Measurements from ENCODE around the gene NIPBL. TPM values are rescaled to one million over a fixed set of nuclear protein-coding genes. Genes with fewer than 3 reads are reported as not detected.

The NIPBL gene
- polyA plus RNA-seq, 1 experiment = 37.0 TPM

DNA sequence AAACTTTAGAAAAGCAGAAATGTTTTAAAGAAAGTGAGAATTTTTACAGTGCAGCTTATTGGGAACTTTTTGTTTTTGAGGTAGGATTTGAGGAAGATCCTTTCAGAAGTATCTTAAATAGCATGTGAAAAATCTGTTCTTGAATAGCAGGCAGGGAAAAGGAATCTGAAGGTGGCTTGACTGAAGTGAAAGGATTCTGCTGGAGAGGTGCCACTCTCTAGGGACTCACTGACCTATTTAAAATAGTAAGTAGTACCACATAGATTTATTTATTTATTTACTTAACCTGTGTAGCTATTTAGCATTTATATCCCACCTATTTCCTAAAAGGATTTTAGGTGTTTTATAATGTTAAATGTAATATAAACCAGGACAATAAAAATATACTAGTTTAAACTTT is 69.1 kb downstream of the NIPBL start:
- DNase-seq (ENCODE audit: low read depth, low spot score) = no peak
- H3K4me3 ChIP-seq (ENCODE audit: low read depth, low read length) = no peak overlapping the region
- no peak overlapping the region for H3K27ac ChIP-seq (ENCODE audit: low read depth, low read length)
- ChIA-PET POLR2A (no interaction called here), CTCF (interaction anchor here (0.7 to 3.9 kb wide), 12 partner anchors 9 to 202 kb away, joined by 3 to 32 read pairs (median 3); partner anchors contain the start of gene NIPBL)
- no peaks in the 10 kb centered on the region for H3K9me3 ChIP-seq (ENCODE audit: control insufficient read depth, insufficient read depth, low read length)
- H3K27me3 ChIP-seq (ENCODE audit: control insufficient read depth, insufficient read depth, low read length) = no peaks in the 10 kb centered on the region
- TF ChIP-seq, protein P1, sequence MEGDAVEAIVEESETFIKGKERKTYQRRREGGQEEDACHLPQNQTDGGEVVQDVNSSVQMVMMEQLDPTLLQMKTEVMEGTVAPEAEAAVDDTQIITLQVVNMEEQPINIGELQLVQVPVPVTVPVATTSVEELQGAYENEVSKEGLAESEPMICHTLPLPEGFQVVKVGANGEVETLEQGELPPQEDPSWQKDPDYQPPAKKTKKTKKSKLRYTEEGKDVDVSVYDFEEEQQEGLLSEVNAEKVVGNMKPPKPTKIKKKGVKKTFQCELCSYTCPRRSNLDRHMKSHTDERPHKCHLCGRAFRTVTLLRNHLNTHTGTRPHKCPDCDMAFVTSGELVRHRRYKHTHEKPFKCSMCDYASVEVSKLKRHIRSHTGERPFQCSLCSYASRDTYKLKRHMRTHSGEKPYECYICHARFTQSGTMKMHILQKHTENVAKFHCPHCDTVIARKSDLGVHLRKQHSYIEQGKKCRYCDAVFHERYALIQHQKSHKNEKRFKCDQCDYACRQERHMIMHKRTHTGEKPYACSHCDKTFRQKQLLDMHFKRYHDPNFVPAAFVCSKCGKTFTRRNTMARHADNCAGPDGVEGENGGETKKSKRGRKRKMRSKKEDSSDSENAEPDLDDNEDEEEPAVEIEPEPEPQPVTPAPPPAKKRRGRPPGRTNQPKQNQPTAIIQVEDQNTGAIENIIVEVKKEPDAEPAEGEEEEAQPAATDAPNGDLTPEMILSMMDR (IDR thresholded peaks at IDR 0.05; ENCODE audit: low read depth, low read length) = no peak

DNA sequence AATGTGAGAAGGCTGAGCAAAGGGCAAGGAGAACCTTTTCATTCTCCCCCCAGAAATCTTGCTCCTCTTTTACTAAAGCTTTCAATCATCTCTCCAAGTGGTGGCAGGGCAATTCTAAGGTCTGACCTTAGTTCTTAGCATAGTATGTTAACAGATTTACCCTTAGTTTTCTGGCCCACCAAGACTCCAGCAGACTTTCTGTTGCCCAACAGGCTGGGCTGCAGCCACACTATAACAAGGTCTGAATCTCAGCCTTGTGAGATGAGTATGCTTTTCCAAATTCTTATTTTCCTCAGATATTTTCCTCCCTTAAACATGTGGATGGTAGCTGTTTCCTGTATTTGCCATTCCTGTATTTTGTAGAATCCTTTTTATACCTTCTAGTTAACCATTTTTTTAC is 69.5 kb downstream of the NIPBL start:
- ChIA-PET CTCF (interaction anchor here (0.7 to 3.9 kb wide), 9 partner anchors 9 to 207 kb away, joined by 3 to 32 read pairs (median 4); partner anchors contain the start of gene NIPBL), POLR2A (no interaction called here)
- TF ChIP-seq, protein P1 (IDR thresholded peaks at IDR 0.05; ENCODE audit: low read depth, low read length) = no peak

DNA sequence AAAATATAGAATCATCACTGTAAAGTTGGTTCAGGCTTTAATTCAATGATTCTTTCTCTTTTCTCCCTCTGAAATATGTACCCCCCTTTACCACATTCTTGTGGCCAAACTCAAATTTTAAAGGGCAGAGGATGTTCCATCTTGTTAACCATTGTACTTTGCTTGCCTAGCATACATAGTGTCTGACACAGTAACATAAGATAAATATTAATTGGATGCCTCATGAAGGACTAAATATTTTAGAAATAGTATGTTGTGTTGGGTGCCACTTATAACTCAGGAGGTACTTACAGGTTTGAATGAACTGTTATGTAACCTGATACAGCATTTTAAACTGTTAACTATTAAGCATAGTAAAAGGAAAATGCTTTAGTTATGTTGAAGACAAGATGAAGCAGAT is 71.5 kb downstream of the NIPBL start:
- H3K9me3 ChIP-seq (ENCODE audit: control insufficient read depth, insufficient read depth, low read length) = no peaks in the 10 kb centered on the region
- peak; percentile 37 for DNase-seq (ENCODE audit: low read depth, low spot score)
- no peak overlapping the region for H3K27ac ChIP-seq (ENCODE audit: low read depth, low read length)
- H3K27me3 ChIP-seq (ENCODE audit: control insufficient read depth, insufficient read depth, low read length) = no peaks in the 10 kb centered on the region
- ChIA-PET CTCF (interaction anchor here (0.7 to 3.9 kb wide), 3 partner anchors 71 to 209 kb away, joined by 3 to 32 read pairs (median 11); partner anchors contain the start of gene NIPBL), POLR2A (no interaction called here)
- TF ChIP-seq, protein P1 (IDR thresholded peaks at IDR 0.05; ENCODE audit: low read depth, low read length) = no peak
- no peak overlapping the region for H3K4me3 ChIP-seq (ENCODE audit: low read depth, low read length)

More for the DNA sequence above, 69.5 kb downstream of the NIPBL start:
- Histone ChIP-seq H3K27me3 (ENCODE audit: control insufficient read depth, insufficient read depth, low read length) (no peaks in the 10 kb centered on the region), H3K27ac (ENCODE audit: low read depth, low read length) (no peak overlapping the region), H3K9me3 (ENCODE audit: control insufficient read depth, insufficient read depth, low read length) (no peaks in the 10 kb centered on the region), H3K4me3 (ENCODE audit: low read depth, low read length) (no peak overlapping the region)
- no peak for DNase-seq (ENCODE audit: low read depth, low spot score)

DNA sequence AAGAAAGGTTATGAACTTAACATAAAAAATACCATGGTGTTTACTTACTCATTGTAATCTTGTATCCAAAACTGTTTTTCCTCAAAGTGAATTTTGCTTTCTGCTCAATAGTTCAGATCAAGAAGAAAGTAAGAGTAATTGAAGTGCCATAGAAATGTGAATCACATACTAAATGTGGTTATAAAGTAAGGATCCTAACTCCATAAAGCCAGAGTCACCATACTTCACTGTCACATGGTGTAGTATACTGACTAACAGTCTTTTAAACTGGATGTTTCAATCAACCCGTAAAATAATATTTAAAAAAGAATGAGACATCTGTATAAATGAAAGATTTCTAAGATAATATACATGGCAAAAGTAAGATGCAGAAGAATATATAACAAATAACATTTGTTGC is 72.1 kb downstream of the NIPBL start:
- no peak for DNase-seq (ENCODE audit: low read depth, low spot score)
- CTCF ChIA-PET = no interaction called here
- POLR2A ChIA-PET = no interaction called here
- no peak overlapping the region for H3K27ac ChIP-seq (ENCODE audit: low read depth, low read length)
- H3K4me3 ChIP-seq (ENCODE audit: low read depth, low read length) = no peak overlapping the region
- TF ChIP-seq, protein P1 (IDR thresholded peaks at IDR 0.05; ENCODE audit: low read depth, low read length) = no peak
- no peaks in the 10 kb centered on the region for H3K9me3 ChIP-seq (ENCODE audit: control insufficient read depth, insufficient read depth, low read length)
- no peaks in the 10 kb centered on the region for H3K27me3 ChIP-seq (ENCODE audit: control insufficient read depth, insufficient read depth, low read length)

DNA sequence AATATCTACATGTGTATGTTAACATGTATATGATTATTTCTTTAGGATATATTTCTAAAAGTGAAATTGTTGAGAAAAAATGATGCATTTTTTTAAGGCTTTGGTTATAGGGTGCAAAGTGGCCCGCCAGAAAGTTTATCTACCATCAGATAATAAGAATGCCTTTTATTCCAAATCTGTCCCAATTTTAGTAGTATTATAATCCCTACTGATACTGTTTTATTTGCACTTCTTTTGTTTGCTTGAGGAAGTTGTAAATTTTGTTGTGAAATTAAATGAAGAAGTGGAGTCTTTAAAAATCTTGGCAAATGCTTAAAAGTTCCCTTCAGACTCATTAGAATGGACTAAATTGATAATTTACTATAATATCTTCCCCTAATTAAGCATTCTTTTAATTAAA is 73.0 kb downstream of the NIPBL start:
- no peak for DNase-seq (ENCODE audit: low read depth, low spot score)
- Histone ChIP-seq H3K27ac (ENCODE audit: low read depth, low read length) (no peak overlapping the region), H3K27me3 (ENCODE audit: control insufficient read depth, insufficient read depth, low read length) (no peaks in the 10 kb centered on the region), H3K4me3 (ENCODE audit: low read depth, low read length) (no peak overlapping the region), H3K9me3 (ENCODE audit: control insufficient read depth, insufficient read depth, low read length) (no peaks in the 10 kb centered on the region)
- CTCF ChIA-PET = no interaction called here
- POLR2A ChIA-PET = no interaction called here
- TF ChIP-seq, protein P1 (IDR thresholded peaks at IDR 0.05; ENCODE audit: low read depth, low read length) = no peak
